GM19397 (cell line): ENCODE data around the gene CARS1.

Source experiments
- ATAC-seq: cut with Tn5 transposase; IDR thresholded peaks from one replicate; pipeline ENCODE4 v1.9.1; 2021; ENCODE audit warnings: mild to moderate bottlenecking, moderate library complexity; ENCODE audit not compliant: unreplicated experiment

CARS1 gene

DNA sequence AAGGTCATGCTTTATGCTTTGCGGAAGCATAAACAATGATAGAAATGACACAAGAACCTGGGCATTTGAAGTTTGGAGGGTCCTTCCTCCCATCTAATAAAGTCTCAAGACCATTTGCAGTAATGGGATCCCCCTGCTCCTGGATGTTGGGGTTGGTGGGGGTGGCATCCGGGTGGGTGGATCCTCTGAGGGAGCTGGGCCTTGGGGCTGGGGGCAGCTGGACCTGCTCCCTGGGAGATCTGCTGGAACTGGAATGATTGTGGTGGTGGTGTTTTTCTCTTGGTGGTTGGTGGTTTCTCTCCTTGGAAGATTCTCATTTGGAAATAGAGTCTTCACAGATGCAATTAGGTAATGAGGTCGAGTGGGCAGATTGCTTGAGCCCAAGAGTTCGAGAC, 62.9 kb downstream of the CARS1 start:
- ATAC-seq = no peak

DNA sequence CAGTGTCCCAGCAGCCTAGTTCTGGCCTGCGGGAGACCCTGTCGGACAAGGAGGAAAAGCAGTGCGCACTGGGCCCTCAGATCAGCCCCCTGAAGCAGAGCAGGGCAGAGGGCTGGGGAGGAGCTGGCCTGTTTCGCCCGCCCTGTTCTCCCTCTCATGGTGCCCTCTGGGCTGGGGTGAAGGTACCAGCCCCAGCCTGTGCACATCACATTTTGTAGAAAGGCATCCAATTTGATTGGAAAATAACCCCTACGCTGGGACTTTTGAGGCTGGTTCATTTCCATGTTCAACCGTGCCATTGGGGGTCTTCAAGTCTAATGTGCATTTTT, 64.3 kb downstream of the CARS1 start:
- no peak for ATAC-seq

DNA sequence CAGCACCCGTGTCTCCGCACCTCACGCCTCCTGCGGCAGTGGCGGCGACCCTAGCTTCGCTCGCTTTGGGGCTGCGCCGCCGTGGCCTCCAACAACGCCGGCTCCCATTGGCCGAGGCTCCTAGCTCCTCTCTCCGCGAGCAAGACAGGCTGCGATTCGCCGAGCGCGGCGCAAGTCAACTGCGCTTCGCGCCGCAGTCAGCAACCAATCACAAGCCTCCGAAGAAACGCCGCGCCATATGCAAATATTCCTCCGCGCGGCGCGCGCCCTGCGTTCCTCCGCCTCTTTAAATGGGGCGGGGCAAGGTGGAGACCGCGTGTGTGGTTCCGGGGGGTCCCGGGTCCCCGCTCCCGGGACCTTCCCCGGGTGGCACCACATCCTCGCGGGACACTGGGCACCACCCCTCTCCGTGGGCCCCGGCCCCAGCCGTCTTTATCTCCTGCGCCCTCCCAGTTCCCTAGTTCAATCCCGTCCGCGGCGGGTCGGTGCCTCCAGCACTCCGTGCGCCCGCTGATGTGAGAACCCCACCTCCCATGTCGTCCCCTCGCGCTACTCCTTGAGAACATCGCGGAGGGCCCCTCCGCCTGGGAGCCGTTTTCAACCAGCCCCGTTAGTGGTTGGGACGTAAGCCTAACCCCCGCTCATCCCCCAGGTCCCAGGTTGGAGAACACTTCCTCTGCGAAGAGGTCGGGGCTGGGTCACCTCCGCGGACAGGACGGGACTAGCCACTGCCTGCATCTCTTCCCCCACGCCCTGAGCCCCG, 64.8 kb downstream of the CARS1 start, which contains the start of gene NAP1L4:
TSS of gene NAP1L4 (minus strand) at position 96 of the 763 bp plus-strand sequence. CDS start 13,109 bp downstream, outside the sequence.
- peak; percentile 84 for ATAC-seq

DNA sequence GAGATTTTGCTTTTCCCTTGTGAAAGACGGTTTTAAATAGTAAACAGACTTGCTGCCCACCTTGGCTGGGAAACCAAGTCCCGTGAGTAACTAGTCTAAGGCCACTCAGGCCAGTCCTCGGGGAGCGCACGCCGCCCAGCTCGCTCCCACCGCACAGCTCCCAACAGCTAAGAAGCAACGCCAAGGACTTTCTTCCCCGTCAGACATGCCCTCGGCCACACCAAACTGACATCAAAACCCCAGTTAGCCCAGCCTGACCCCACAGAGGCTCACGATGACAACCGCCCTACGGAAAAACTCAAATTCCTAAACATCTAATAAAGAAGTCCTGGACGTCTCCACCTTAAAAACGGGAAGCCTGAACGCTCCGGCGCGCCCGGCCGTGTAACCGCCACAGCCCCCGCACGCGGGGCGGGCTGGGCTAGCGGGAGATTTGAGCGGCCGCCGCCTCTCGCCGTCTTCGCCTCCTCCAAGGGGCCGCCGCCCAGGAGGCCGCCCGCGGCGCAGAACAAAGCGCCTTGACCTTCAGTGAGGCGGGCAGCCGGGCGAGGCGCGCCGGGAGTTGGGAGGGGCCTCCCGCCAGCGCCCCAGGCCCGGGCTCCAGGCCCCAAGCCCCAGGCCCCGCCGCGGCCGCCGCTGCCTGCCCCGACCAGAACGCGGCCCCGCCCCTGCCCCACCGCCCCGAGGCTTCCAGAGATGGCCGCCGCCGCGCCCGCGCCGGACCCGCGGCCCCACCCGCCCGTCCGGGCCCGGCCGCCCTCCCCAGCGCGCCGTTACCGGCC, 65.6 kb downstream of the CARS1 start:
- ATAC-seq = peak; percentile 48

DNA sequence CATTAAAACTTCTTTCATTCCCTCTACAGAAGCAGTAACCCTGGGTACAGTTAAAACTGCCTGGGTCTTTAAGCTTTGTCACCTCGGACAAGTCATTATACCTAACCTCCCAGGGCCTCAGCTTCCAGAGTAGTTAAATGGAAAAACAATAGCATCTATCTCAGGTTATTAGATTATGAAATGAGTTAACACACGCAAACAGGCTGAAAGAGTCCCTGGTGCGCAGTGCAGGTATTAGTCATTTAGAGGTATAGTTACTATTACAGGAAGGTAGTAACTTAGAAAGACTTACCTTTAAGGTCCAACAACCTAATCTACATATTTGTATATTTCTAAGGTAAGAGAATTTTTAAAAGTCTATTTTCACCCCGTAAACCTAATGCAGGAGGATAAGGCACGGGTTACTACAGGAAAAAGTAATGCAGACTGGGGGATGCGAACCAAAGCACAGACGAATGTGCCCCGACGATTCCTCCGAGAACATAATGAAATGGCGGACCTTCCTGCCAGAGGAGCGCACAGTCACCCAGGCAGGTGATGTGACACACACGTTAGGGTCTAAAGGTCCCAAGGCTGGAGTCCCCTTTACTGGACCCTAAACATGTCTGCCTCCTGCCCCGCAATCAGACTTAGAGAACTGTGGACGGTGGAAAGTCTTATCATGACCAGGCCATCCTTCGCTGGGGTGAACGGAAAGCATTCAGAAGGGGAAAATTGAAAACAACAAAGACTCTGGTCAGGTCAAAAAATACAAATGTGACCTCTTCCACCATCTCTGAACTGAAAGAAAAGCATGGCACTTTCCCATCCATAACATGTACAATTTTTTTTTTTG, 66.4 kb downstream of the CARS1 start:
- ATAC-seq = no peak

DNA sequence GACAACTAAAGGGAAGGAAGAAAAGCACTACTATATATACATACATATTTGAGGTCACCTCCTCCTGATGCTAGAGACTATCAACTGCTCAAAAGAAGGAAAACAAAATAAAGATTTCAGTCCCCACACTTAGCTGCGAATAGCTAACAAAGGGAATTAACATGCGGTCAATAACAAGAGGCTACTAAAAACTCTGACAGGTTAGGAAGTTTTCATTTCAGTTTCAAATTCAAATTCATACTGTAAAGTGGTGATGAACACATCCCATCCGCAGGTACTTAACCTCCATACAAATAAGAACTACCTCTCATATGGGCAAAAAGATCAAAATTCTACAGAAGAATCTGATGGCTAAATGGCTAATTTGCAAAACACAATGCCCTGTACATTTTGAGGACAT, 67.7 kb downstream of the CARS1 start:
- ATAC-seq = no peak

DNA sequence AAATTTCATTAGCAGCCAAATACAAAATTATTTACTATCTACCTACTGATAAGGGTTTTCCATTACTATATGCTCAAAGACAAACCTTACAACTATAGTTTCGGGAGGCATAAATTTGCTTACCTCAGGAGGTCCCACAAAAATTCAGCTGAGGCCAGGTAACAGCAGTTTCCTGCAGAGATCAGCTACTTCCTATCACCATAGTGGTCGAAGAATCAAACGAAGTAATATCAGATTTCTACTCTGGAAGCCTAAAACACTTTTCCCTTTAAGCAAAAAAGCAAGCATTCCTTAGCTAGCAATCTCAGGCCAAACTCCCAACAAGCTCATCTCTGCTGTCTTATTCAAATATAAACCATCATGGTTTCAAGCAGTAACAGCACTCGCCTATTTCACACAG, 68.2 kb downstream of the CARS1 start:
- ATAC-seq = no peak

DNA sequence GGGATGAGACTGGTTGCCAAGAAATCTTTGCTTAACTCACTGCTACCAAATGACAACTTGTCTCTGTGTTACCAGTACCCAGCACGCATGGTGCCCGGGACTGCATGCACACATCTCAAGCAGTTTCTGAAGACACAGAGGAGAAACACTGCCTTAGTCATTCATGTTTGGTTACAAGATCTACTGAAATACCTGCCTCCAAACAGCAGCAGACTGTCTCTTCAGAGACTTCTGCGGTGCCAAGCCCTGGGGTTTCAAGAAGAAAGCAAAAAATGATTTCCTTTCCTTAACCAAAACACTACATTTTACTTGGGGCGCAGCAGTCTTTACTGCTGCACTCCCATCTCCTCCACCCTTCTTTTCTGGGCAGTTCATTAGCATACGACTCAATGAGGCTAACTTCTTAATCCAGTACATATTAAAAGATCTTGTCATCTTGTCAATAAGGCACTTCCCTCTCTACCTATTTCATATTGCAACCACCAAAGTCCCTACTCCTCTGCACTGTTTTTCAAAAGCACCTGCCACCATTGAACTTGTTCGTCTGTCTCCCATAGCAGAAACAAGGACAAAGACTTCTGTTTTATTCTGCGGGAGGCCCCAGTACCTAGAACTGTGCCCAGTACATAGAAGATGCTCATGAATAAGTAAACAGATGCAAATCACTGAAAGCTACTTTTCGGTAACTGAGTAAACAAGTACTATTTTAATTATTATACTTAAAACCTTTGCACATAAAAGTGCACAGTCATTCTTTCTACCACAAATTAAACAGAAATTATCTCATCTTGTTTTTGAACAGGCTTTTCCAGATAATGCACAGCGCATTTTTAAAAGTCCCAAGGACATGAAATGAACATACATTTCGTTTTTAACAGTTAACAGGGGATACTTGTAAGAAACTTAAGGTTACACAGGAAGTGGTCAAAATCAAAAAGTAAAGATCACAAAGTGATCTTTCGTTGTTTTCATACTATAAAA, 69.1 kb downstream of the CARS1 start:
- ATAC-seq = no peak

DNA sequence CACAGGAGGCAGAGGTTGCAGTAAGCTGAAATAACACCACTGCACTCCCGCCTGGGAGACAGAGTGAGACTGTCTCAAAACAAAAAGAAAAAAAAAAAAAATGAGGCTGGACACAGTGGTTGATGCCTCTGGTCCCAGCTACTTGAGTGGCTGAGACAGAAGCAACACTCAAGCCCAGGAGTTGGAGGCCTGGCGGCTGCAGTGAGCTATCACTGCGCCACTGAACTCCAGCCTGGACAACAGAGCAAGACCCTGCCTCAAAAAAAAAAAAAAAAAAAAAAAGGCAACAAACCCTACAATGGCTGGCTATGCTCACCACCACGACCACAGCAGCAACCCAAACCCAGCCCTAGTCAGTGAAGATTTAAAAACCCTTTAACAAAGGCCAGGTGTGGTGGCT, 73.3 kb downstream of the CARS1 start:
- ATAC-seq = no peak

DNA sequence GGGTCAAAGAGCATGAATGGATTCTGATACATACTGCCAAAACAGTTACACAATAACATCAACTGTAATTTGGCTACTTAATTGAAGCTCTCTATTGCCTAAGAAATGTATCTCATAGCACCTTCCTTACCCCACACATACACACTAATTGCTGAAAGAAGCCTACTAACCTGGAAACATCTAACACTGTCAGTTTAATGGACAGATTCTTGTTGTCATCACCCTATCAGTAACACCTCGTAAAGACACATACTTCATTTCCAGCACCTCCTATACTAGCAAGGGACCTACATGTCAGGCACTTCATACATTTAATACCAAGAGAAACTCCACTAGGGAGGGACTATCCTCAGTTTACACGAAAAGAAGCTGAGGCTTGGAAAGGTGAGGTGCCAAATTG, 75.0 kb downstream of the CARS1 start:
- ATAC-seq = no peak

DNA sequence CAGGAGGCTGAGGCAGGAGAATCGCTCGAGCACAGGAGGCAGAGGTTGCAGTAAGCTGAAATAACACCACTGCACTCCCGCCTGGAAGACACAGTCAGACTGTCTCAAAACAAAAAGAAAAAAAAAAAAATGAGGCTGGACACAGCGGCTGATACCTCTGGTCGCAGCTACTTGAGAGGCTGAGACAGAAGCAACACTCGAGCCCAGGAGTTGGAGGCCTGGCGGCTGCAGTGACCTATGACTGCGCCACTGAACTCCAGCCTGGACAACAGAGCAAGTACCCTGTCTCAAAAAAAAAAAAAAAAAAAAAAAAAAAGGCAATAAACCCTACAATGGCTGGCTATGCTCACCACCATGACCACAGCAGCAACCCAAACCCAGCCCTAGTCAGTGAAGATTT, 76.1 kb downstream of the CARS1 start:
- no peak for ATAC-seq

DNA sequence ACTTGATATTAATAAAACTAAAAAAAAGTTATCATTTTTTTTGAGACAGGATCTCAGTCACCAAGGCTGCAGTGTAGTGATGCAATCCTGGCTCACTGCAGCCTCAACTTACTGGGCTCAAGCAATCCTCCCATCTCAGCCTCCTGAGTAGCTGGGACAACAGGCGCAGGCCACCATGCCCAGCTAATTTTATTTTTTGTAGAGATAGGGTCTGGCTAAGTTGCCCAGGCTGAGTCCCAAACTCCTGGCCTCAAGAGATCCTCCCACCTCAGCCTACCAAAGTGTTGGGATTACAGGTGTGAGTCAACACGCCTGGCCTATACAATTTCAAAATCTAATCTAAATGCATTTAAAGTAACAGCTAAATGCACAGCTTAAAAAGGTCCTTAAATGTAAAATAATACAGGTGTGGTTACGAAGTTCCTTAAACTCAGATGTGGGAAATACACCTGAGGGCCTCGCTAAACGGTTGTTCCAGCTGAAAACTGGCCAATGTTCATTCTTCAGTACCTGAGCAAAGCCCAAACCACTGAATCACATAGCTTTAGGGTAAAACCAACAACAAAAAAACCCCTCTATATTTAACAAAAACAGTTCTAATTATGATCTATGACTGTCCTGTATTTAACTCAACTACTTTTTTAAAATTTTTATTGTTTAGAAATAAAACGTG, 76.9 kb downstream of the CARS1 start:
- no peak for ATAC-seq

DNA sequence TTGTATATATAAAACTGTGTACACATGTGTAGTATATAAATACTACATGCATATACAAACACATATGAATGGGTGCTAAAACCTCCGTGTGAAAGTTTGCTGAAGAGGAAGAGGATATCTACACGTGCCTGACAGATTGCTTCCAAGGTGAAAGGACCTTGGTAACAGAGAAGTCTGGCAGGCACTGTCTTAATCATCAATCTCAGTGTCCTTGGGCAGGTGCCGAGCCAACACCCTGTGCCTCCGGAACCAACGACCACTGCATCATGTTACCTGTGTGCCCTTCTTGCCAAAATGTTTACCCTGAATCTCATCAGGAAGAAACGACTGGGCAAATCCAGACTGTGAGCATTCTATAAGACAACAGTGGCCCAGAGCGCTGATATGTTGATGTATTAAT, 80.1 kb downstream of the CARS1 start:
- no peak for ATAC-seq

DNA sequence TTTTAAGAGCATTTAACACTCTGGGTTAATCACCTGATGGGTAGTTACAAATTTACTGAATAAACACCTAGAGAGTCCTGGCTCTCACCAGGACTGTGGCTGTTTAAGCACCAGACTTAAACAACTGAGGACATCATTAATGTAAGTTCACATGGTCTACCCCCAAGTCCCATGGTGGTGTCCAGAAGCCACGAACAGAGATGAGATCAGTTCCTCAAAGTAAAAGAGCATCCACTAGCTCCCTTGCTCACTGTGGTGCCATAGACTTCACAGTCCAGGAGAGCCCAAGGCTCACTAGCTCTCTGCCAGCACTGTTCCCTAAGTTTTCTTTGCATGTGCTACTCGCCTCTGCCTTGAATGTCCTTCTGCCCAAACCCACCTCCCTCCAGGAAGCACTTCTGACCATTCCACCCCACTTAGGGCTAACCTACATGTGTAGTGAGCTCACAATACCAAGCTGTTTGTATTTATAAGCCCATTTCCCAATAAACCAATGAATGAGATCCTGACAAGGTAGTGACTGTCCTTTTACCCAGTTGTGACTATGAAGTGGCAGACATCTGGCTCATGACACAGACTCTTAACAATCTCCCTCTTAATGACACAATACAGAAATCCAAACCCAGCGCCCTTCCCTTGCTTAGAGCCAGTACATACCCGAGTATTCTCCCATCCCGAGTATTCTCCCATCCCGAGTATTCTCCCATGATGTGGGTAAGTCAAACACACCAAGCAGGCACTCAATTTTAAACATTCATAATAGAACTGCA, 80.7 kb downstream of the CARS1 start:
- ATAC-seq = no peak

DNA sequence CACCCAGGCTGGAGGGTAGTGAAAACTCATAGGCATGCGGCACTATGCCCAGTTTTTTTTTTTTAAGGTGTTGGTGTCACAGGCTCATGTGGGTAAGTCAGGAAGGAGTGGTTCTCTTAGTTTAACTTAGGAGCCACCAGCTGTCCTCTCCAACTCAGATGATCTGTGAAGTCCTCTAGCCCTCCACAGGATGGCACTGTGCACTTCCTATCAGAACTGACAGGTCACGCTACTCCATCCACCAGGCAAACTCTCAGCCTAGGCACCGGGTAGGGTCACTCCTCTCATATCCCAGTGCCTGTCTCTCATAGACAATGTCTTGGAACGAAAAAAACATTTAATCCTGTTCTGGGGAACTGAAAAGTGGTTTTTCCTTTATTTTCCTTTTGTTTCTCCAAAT, 81.6 kb downstream of the CARS1 start:
- ATAC-seq = no peak

DNA sequence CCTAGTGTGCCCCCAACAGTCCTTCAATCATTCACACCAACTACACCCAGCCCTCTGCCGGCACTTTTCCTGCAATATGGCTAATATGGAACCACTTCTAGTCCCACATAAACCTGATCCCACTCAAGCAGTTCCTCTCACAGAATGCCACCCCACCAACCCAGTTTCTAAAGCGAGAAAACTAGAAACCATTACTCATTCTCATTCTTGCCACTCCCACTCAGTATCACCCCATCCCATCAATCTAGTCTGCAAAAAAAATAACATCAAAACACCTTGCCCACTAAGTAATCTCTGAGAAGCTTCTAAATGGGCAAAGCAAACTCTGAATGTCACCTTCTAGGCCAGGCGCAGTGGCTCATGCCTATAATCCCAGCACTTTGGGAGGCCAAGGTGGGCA, 83.0 kb downstream of the CARS1 start:
- ATAC-seq = no peak

DNA sequence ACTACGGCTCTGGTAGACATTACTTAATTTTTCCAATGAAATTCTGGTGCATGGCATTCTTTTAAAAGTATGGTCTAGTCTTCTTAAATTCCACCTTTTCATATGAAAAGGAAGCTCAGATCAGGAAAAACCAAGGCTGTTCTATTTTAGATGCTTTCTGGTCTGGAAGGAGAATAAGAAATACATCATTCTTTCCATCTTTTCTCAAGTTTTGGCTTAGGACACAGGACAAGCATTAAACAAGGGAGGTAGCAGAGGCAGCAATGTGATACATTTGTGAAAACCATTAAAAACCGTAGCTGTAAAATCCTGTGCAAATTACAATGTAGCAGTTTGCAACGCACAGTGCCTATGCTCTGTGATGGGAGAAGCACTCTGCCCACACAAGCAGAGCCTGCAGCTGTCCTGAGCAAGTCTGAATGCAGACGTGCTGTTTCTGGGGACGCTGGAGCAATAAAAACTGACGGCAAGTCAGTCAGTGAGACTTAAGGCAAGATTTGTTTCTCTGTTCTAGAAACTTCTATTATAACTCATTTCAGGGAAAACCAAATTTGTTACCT, 88.8 kb downstream of the CARS1 start:
- no peak for ATAC-seq

DNA sequence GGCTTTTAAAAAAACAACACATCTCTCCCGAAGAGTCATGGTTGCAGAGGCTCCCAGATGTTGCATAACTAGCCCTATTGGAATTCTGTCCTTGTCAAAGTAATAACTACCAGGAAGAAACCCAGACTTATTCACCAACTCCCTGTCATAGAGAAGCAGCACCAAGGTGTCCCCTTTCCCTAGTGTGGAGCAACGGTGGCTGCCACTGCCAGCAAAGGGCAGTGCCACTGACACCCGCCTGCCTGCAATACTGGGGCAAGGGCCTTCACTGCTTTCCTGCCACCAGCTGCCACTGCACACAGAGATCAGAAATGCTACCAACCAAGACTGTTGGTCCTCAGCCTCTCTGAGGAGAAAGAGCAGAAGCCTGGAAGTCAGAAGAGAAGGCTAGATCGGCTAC, 92.4 kb downstream of the CARS1 start:
- ATAC-seq = no peak

DNA sequence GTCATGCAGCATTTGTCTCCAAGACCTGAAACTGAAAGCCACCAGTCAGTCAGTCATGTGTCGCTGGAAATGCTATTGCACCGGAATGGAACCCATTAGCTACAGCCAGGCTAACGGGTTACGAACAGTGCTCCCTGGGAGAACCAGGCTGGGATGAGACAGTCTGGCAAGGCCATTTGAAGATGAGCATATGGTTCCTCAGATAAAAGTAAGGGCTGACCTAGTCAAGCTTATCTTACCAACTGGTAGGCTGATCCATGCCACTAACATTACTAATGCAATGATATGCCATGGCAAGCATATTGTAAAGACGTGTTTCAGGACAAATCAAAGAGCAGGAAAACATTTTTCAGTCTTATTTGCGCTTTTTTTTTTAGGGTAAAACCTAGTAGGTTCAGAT, 93.5 kb downstream of the CARS1 start:
- ATAC-seq = no peak
